ENCODE data around the gene IFI27L1. TPM values are rescaled to one million over a fixed set of nuclear protein-coding genes. Genes with fewer than 3 reads are reported as not detected.

The IFI27L1 gene
- total RNA-seq, 2 donors from 2014 or later: 4.2 to 5.0 TPM

- H3K4me1 ChIP-seq (ENCODE audit: control insufficient read depth in 1 of 2, low read depth in 2 of 2): no peaks in the 10 kb centered on the region
- no peak for TF ChIP-seq CTCF (IDR thresholded peaks at IDR 0.05)
- ATAC-seq (ENCODE audit: insufficient number of reproducible peaks, low FRiP score, low read depth): no peak
- peaks cover 84% of the 10 kb centered on the region for H3K36me3 ChIP-seq
- H3K27ac ChIP-seq: no peak overlapping the region
- H3K27me3 ChIP-seq (replicated peaks; ENCODE audit: insufficient read depth): no peaks in the 10 kb centered on the region
- H3K9me3 ChIP-seq: no peaks in the 10 kb centered on the region
- no peak for DNase-seq (ENCODE audit: low spot score)
- no peak overlapping the region for H3K4me3 ChIP-seq
Measured at GRCh38 chr14:94050231-94050880, 30.8 kb upstream of the IFI27L1 start.

- Histone ChIP-seq H3K4me1 (ENCODE audit: control insufficient read depth in 1 of 2, low read depth in 2 of 2) (no peaks in the 10 kb centered on the region), H3K27me3 (replicated peaks; ENCODE audit: insufficient read depth) (no peaks in the 10 kb centered on the region), H3K27ac (no peak overlapping the region), H3K4me3 (no peak overlapping the region), H3K9me3 (no peaks in the 10 kb centered on the region), H3K36me3 (peaks cover 92% of the 10 kb centered on the region)
- DNase-seq (ENCODE audit: low spot score): no peak
- ATAC-seq (ENCODE audit: insufficient number of reproducible peaks, low FRiP score, low read depth): no peak
- TF ChIP-seq CTCF (IDR thresholded peaks at IDR 0.05): no peak
Measured at GRCh38 chr14:94051115-94051514, 30.0 kb upstream of the IFI27L1 start.

GRCh38 chr14:94051779-94052178, 29.3 kb upstream of the IFI27L1 start:
- ATAC-seq (ENCODE audit: insufficient number of reproducible peaks, low FRiP score, low read depth) (no peak), DNase-seq (ENCODE audit: low spot score) (no peak)

GRCh38 chr14:94052199-94052598, 28.9 kb upstream of the IFI27L1 start:
- Histone ChIP-seq H3K27me3 (replicated peaks; ENCODE audit: insufficient read depth) (no peaks in the 10 kb centered on the region), H3K27ac (no peak overlapping the region), H3K36me3 (peaks cover 94% of the 10 kb centered on the region), H3K9me3 (no peaks in the 10 kb centered on the region), H3K4me1 (ENCODE audit: control insufficient read depth in 1 of 2, low read depth in 2 of 2) (no peaks in the 10 kb centered on the region), H3K4me3 (no peak overlapping the region)
- DNase-seq (ENCODE audit: low spot score) (no peak), ATAC-seq (ENCODE audit: insufficient number of reproducible peaks, low FRiP score, low read depth) (no peak)
- no peak for TF ChIP-seq CTCF (IDR thresholded peaks at IDR 0.05)

More at GRCh38 chr14:94051779-94052178, 29.3 kb upstream of the IFI27L1 start:
- H3K27ac ChIP-seq: no peak overlapping the region
- peaks cover 94% of the 10 kb centered on the region for H3K36me3 ChIP-seq
- H3K27me3 ChIP-seq (replicated peaks; ENCODE audit: insufficient read depth): no peaks in the 10 kb centered on the region
- no peak overlapping the region for H3K4me3 ChIP-seq
- no peak for TF ChIP-seq CTCF (IDR thresholded peaks at IDR 0.05)
- no peaks in the 10 kb centered on the region for H3K4me1 ChIP-seq (ENCODE audit: control insufficient read depth in 1 of 2, low read depth in 2 of 2)
- H3K9me3 ChIP-seq: no peaks in the 10 kb centered on the region

- Histone ChIP-seq H3K4me3 (no peak overlapping the region), H3K27ac (no peak overlapping the region), H3K36me3 (peaks cover 94% of the 10 kb centered on the region), H3K27me3 (replicated peaks; ENCODE audit: insufficient read depth) (no peaks in the 10 kb centered on the region), H3K4me1 (ENCODE audit: control insufficient read depth in 1 of 2, low read depth in 2 of 2) (no peaks in the 10 kb centered on the region), H3K9me3 (no peaks in the 10 kb centered on the region)
- TF ChIP-seq CTCF (IDR thresholded peaks at IDR 0.05): no peak
- ATAC-seq (ENCODE audit: insufficient number of reproducible peaks, low FRiP score, low read depth) (no peak), DNase-seq (ENCODE audit: low spot score) (no peak)
Measured at GRCh38 chr14:94052662-94053061, 28.4 kb upstream of the IFI27L1 start.

All from thoracic aorta (tissue), 2 donors.